Osteocyte (in vitro differentiated cells): ENCODE measurements around the gene S100A11. TPM values are rescaled to one million over a fixed set of nuclear protein-coding genes. Genes with fewer than 3 reads are reported as not detected.

Experiments used
- DNase-seq: peaks from one replicate; pipeline ENCODE4 v3.0.0; 2021; ENCODE audit warnings: mixed read lengths; ENCODE audit not compliant: unreplicated experiment; ENCODE audit errors: extremely low spot score
- H3K27ac Mint-ChIP-seq: one replicate; pipeline ENCODE4 v1.8.0; 2021; ENCODE audit warnings: mild to moderate bottlenecking, mixed read lengths; ENCODE audit not compliant: unreplicated experiment
- H3K27me3 Mint-ChIP-seq: one replicate; pipeline ENCODE4 v1.8.0; 2021; ENCODE audit warnings: mixed read lengths; ENCODE audit not compliant: unreplicated experiment
- H3K36me3 Mint-ChIP-seq: one replicate; pipeline ENCODE4 v1.8.0; 2021; ENCODE audit warnings: mixed read lengths; ENCODE audit not compliant: unreplicated experiment
- H3K4me1 Mint-ChIP-seq: one replicate; pipeline ENCODE4 v1.8.0; 2021; ENCODE audit warnings: mixed read lengths; ENCODE audit not compliant: unreplicated experiment
- H3K4me3 Mint-ChIP-seq: one replicate; pipeline ENCODE4 v1.8.0; 2021; ENCODE audit warnings: mild to moderate bottlenecking, moderate library complexity, mixed read lengths; ENCODE audit not compliant: unreplicated experiment
- H3K9me3 Mint-ChIP-seq: one replicate; pipeline ENCODE4 v1.8.0; 2021; ENCODE audit warnings: mixed read lengths; ENCODE audit not compliant: unreplicated experiment
- CTCF ChIP-seq: fragments of 200-600 bp; sonication (generic); IDR thresholded peaks from 2 replicates; pipeline ENCODE4 v1.5.0; 2021; ENCODE audit warnings: antibody characterized with exemption, mild to moderate bottlenecking, moderate library complexity
- total RNA-seq: library from RNA; stranded (reverse); gene quantifications from 2 replicates; pipeline ENCODE4 v1.2.1, GENCODE V29; 2021

The S100A11 gene
- total RNA-seq, 1 donor from 2014 or later, result 446 TPM

GRCh38 chr1:152039886-152040285, 3.1 kb upstream of the S100A11 start:
- DNase-seq, result no peak
- no peak for TF ChIP-seq CTCF
- H3K4me3 Mint-ChIP-seq, result no peak overlapping the region
- H3K27ac Mint-ChIP-seq, result no peak overlapping the region
- peaks cover 12% of the 10 kb centered on the region for H3K4me1 Mint-ChIP-seq
- H3K36me3 Mint-ChIP-seq, result no peaks in the 10 kb centered on the region
- no peaks in the 10 kb centered on the region for H3K9me3 Mint-ChIP-seq
- H3K27me3 Mint-ChIP-seq, result no peaks in the 10 kb centered on the region

GRCh38 chr1:152039461-152039860, 2.7 kb upstream of the S100A11 start:
- Mint-ChIP-seq H3K36me3 (no peaks in the 10 kb centered on the region), H3K4me3 (no peak overlapping the region), H3K27ac (no peak overlapping the region), H3K27me3 (no peaks in the 10 kb centered on the region), H3K4me1 (peaks cover 16% of the 10 kb centered on the region), H3K9me3 (no peaks in the 10 kb centered on the region)
- no peak for TF ChIP-seq CTCF
- DNase-seq, result no peak

GRCh38 chr1:152038871-152039270, 2.1 kb upstream of the S100A11 start:
- peaks cover 22% of the 10 kb centered on the region for H3K4me1 Mint-ChIP-seq
- H3K36me3 Mint-ChIP-seq, result peaks cover 5% of the 10 kb centered on the region
- no peaks in the 10 kb centered on the region for H3K27me3 Mint-ChIP-seq
- H3K27ac Mint-ChIP-seq, result no peak overlapping the region
- no peaks in the 10 kb centered on the region for H3K9me3 Mint-ChIP-seq
- DNase-seq, result no peak
- H3K4me3 Mint-ChIP-seq, result no peak overlapping the region
- no peak for TF ChIP-seq CTCF

- Mint-ChIP-seq H3K27ac (peak overlapping the region; percentile 99), H3K4me3 (peak overlapping the region; percentile 86), H3K9me3 (no peaks in the 10 kb centered on the region), H3K36me3 (peaks cover 32% of the 10 kb centered on the region), H3K27me3 (no peaks in the 10 kb centered on the region), H3K4me1 (peaks cover 27% of the 10 kb centered on the region)
- no peak for DNase-seq
- TF ChIP-seq CTCF, result no peak
Observed at GRCh38 chr1:152035539-152036266, 1.1 kb downstream of the S100A11 start.

GRCh38 chr1:152034654-152035538, 1.9 kb downstream of the S100A11 start:
- Mint-ChIP-seq H3K4me1 (peaks cover 29% of the 10 kb centered on the region), H3K4me3 (peak overlapping the region; percentile 86), H3K27me3 (no peaks in the 10 kb centered on the region), H3K27ac (peak overlapping the region; percentile 99), H3K9me3 (no peaks in the 10 kb centered on the region), H3K36me3 (peaks cover 36% of the 10 kb centered on the region)
- DNase-seq, result no peak
- TF ChIP-seq CTCF, result peak; percentile 71
